HG02759 (cell line): ENCODE measurements around the gene CDC5L.

ENCODE experiments used
- ATAC-seq: cut with Tn5 transposase; IDR thresholded peaks from one replicate; pipeline ENCODE4 v1.9.1; 2021; ENCODE audit warnings: mild to moderate bottlenecking, moderate library complexity; ENCODE audit not compliant: unreplicated experiment

The CDC5L gene

DNA sequence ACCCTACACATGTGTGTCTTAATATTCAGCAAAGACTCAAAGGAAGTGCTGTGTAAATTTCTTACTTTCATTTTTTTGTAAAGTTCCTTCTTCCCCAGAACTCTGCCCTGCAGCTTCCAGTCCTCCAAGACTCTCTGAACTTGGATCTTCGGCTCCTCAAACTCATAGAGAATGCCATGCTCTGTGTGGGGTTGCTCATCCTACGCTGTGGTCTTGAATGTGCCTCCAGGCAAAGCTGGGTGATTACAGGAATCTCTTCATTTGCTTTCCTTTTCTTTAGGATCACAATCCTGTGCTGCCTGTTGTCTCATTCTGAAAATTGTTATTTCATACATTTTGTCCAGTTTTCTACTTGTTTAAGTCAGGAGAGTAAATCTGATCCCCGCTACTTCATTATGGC lies 14.5 kb upstream of the CDC5L start:
- no peak for ATAC-seq

DNA sequence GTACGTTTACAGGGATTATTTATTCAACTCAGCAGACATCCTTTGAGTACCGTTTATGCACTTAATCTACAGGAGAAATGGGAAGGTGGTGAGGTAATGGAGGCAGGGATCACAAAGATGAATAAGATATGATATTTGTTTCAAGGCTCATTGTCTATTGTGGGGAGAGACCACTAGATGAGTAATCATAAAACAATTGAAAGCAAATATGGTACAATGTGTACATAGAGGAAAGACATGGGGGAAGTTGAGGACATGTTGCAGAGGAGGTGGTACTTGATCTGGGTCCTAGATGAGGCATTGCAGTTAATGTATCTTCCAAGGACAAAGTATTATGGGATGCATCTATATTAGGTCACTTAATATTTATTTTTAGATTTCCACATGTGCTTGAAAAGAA lies 13.7 kb upstream of the CDC5L start:
- ATAC-seq, result no peak

- ATAC-seq, result no peak
Measured at GRCh38 chr6:44375071-44375470, 12.4 kb upstream of the CDC5L start.

- no peak for ATAC-seq
Measured at GRCh38 chr6:44377484-44377883, 10.0 kb upstream of the CDC5L start.

DNA sequence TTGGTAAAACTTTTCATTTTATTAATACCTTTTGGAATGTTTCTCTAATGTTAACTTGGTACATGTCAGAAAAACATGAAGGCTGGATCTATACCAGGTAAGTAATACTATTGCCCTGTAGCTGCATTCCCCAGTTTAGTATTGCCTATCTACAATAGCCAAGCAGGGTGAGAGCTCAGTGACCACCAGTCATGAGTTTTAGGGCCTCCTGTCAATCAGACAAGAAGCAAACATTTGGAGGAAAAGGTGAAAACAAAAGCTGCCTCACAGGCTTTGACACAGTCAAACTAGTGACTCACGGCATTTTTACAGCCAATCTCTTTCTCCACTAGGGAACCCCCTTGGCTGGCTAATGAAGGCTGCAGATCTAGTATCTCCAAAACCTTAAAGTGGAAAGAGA lies 9.5 kb upstream of the CDC5L start:
- no peak for ATAC-seq

- no peak for ATAC-seq
Measured at GRCh38 chr6:44381739-44382138, 5.8 kb upstream of the CDC5L start.

DNA sequence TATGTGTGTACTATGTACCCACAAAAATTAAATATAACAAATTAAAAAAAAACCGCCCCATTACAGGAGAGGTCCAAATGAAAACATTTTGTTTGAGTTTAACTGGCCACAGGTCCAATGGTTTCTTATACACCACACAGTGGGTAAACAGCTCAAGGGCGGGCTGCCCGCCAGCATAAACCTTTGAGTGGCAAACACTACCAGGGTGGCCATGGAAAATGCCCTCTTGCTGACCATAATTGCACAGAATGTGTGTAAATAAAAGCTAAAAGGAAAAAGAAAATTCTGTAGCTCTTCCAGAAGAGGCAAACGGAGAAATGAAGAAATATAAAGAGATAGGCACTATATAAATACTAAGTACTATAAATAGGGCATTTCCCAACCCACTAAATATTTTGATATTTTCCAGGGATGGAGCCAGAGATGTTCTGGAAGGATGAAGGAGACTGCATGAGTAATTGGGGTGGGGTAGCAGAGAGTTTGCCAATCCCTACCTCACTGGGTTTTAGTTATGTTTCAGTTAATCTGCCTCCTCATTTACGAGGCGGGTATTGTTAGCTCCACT lies 1.1 kb upstream of the CDC5L start:
- ATAC-seq, result no peak

- ATAC-seq, result peak; percentile 0
Measured at GRCh38 chr6:44386929-44387345, 569 bp upstream of the CDC5L start.

DNA sequence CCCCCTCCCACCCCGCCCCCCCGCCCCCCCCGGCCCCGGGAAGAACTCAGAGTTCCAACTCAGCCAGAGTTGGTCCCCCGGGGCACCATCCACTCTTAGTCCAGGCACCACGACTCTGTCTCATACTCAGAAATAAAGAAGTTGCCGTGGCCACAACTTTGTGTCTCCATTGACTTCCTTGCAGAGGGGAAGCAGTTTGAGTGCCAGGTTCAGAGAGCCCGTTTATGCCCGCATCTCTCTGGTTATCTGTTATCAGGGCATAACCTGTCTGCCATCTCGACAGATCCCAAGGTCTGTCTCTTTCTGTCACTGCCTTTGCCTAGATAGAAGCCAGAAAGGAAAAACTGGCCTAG lies 605 bp downstream of the CDC5L start:
- ATAC-seq, result no peak

- ATAC-seq, result no peak
Measured at GRCh38 chr6:44388887-44389286, 1.4 kb downstream of the CDC5L start.

DNA sequence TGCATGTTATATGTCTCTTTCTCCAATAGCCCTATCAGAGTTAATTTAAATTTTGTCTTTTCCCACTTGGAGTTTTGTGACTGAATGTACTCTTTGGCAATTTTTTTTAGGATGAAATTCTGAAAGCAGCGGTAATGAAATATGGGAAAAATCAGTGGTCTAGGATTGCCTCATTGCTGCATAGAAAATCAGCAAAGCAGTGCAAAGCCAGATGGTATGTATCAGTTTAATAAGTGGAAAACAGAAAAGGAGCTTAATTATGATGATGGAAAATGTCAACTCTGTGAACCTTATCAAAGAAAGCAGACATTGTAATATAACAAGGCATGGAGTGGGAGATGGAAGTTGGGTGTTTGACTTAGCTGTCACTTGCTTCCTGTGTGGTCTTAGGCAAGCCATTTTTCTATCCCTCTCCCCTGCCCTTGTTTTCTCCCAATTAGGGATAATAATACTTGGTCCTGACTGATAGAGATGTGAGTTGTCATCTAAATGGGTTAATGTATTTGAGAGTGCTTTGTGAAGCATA lies 2.7 kb downstream of the CDC5L start:
- no peak for ATAC-seq

DNA sequence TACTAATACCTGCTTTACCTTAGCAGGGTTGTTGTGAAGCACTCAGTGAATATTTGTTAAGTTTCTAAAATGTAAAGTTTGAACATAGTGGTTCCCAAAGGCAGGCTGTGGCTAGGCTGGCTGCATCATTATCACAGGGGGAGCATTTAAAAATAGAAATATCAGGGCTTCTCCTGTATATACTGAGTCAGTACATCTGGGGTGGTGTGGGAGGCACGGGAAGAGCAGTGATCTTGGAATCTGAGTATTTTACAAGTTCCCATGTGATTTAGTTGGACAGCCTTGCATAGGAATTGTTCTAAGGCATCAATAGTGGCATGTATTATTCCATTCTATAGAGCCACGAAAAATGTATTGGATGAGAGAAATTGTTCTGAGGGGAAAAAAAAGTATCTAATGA lies 8.0 kb downstream of the CDC5L start:
- no peak for ATAC-seq

- ATAC-seq, result no peak
Measured at GRCh38 chr6:44396968-44397367, 9.5 kb downstream of the CDC5L start.

GRCh38 chr6:44397424-44398164 lies 10.1 kb downstream of the CDC5L start:
- ATAC-seq, result no peak

GRCh38 chr6:44399991-44400390 lies 12.5 kb downstream of the CDC5L start:
- no peak for ATAC-seq

- no peak for ATAC-seq
Measured at GRCh38 chr6:44400572-44400971, 13.1 kb downstream of the CDC5L start.

GRCh38 chr6:44401138-44401537 lies 13.6 kb downstream of the CDC5L start:
- ATAC-seq, result no peak

DNA sequence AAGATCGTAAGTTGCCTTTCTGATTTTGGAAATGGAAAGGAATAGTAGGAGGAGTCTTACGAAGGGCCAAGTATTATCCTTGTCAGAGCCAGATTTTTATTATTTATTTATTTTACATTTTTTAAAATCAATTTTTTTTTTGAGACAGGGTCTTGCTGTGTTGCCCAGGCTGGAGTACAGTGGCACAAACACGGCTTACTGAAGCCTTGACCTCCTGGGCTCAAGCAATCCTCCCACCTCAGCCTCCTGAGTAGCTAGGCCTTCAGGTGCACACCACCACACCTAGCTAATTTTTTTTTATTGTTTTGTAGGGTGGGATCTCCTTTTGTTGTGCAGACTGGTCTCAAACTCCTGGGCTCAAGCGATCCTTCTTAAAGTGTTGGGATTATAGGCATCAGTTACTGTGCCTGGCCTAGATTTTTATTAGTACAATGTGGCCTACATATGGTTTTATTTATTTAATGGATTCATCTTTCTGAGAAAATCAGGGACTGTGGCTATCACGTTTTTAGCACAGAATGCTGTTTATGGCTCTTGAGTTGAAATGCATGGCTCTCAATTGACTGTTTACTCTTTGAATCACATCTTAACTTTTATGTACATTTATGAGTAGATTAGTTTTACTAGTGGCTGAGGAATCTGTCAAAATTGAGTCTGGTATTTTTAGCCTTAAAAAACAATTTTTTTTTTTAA lies 16.7 kb downstream of the CDC5L start:
- no peak for ATAC-seq

GRCh38 chr6:44404715-44405099 lies 17.2 kb downstream of the CDC5L start:
- ATAC-seq, result no peak

- ATAC-seq, result no peak
Measured at GRCh38 chr6:44407951-44408670, 20.6 kb downstream of the CDC5L start.

DNA sequence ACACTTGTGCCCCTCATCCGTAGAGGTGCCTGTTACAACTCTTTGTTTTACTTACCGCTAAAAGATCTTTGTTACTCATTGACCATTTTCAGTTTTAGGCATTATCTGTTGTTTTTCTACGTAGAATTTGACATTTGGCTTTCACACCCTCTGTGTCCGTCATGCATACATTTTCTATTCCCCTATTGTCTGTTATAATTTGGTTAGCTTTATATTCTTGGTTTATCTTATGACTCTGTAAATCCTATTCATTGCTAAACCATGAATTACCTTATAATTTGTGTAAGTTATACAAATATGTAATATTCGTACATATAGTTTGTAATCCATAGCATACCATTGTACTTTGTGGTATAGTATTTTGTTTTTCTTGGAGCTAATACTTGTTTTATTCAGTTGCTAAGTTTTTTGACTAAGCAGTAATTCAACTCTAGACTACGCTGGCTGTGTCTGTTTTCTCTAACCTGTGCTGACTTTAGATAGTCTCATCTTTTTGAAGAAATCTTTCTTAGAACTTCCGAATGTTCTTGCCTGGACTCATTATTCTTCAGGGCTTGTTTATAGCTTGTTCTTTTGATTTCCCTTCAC lies 21.8 kb downstream of the CDC5L start:
- ATAC-seq, result no peak
